Bronchial epithelial cell (primary cell): ENCODE data around the gene CDH13. TPM values are rescaled to one million over a fixed set of nuclear protein-coding genes. Genes with fewer than 3 reads are reported as not detected.
A peak's percentile ranks its signal among the peaks of the same experiment; 100 is the strongest.

Source experiments
- DNase-seq: peaks from one replicate; pipeline ENCODE4 v3.0.0-alpha.2; 2010; ENCODE audit warnings: low read depth
- FAIRE-seq: peaks from 2 replicates; lab custom pipeline; 2011; peaks lifted over from hg19 to GRCh38; lab: Jason Lieb, UNC
- H3K27me3 ChIP-seq: 2 replicates; pipeline ENCODE4 v1.5.1; 2011; ENCODE audit warnings: low read length; ENCODE audit not compliant: control insufficient read depth, insufficient read depth
- H3K36me3 ChIP-seq: 2 replicates; pipeline ENCODE4 v1.5.1; 2011; ENCODE audit warnings: low read length; ENCODE audit not compliant: control insufficient read depth, insufficient read depth
- H3K4me3 ChIP-seq: 2 replicates; pipeline ENCODE4 v1.5.1; 2011; ENCODE audit warnings: mild to moderate bottlenecking, low read depth, low read length, control low read depth
- CTCF ChIP-seq: IDR thresholded peaks from 2 replicates; pipeline ENCODE4 v1.5.1; 2011; ENCODE audit warnings: mild to moderate bottlenecking, moderate library complexity, low read length, control low read depth, inconsistent platforms; ENCODE audit not compliant: insufficient read depth, severe bottlenecking
- total RNA-seq: library from RNA; depleted of rRNA; stranded (reverse); fragments of >200 nt; gene quantifications from 2 replicates; pipeline ENCODE4 v1.2.1, GENCODE V29; 2014

Gene CDH13
- total RNA-seq, 1 donor from 2014 or later = 31.3 TPM

GRCh38 chr16:82886146-82886545 lies 259.4 kb downstream of the CDH13 start:
- Histone ChIP-seq H3K4me3 (no peak overlapping the region), H3K27me3 (no peaks in the 10 kb centered on the region), H3K36me3 (no peaks in the 10 kb centered on the region)
- TF ChIP-seq CTCF = no peak
- DNase-seq (no peak), FAIRE-seq (no peak)

DNA sequence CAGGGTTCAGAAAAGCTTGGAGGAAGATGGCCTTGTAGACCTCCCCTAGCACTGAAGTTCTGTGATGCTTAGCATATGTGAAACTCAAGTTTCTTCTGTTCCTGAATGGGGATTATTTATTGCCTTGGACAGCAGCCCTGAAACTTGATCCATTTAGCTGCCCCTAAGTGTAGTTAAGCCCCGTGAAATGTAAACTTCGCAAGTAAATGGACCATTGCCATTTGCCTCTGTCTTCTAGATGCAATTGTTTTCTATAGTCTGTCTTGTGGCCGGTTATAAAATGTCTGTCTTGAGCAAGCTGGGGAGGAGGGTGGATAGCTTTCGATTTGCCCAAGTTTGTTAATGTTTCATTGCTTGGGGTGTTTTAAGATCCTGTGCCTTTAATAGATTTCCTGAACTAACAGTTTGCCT lies 261.8 kb downstream of the CDH13 start:
- FAIRE-seq (peak; percentile 79), DNase-seq (no peak)
- TF ChIP-seq CTCF = no peak
- Histone ChIP-seq H3K36me3 (no peaks in the 10 kb centered on the region), H3K4me3 (no peak overlapping the region), H3K27me3 (no peaks in the 10 kb centered on the region)

DNA sequence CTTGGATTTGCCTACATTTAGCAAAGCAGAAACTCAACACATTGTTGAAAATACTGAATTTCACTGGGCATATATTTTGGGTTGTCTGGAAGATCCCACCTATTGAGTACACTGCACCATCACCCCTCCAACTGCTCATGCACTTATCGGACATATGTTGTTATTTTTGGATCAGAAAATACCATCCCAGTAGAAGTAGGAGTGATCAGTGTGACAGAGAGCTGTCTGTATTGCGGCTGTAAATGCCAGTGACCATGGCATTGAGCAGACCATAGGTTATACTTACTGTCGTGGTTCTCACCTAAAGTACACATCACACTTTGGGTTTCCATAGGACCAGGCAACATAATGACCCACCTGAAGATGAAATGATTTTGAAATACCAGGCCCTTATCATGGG lies 264.7 kb downstream of the CDH13 start:
- Histone ChIP-seq H3K4me3 (no peak overlapping the region), H3K27me3 (no peaks in the 10 kb centered on the region), H3K36me3 (no peaks in the 10 kb centered on the region)
- DNase-seq (no peak), FAIRE-seq (no peak)
- TF ChIP-seq CTCF = no peak

GRCh38 chr16:82891918-82892317 lies 265.1 kb downstream of the CDH13 start:
- Histone ChIP-seq H3K4me3 (no peak overlapping the region), H3K27me3 (no peaks in the 10 kb centered on the region), H3K36me3 (no peaks in the 10 kb centered on the region)
- peak; percentile 30 for DNase-seq
- TF ChIP-seq CTCF = no peak
- FAIRE-seq = no peak

GRCh38 chr16:82892324-82892723 lies 265.6 kb downstream of the CDH13 start:
- H3K36me3 ChIP-seq = no peaks in the 10 kb centered on the region
- FAIRE-seq (no peak), DNase-seq (no peak)
- TF ChIP-seq CTCF = no peak
- no peak overlapping the region for H3K4me3 ChIP-seq
- H3K27me3 ChIP-seq = no peaks in the 10 kb centered on the region

DNA sequence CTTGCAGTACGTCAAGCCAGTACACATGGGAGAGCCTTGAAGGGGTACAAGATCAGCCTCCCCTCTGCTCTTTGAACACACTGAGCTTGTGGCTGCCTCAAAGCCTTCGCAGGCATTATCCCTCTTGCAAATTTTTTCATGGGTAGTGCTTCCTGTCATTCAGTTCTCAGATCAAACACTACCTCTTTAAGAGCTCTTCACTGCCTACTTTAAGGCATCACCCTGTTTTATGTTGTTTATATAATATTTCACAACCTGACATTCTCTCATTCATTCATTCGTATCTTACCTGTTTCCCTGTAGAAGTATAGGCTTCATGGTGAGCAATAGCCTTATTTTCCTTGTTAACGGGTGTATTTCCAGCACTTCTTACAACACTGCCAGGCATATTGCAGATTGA lies 269.1 kb downstream of the CDH13 start:
- FAIRE-seq = no peak
- H3K4me3 ChIP-seq = no peak overlapping the region
- no peaks in the 10 kb centered on the region for H3K36me3 ChIP-seq
- no peak for TF ChIP-seq CTCF
- no peak for DNase-seq
- no peaks in the 10 kb centered on the region for H3K27me3 ChIP-seq
